Activated CD8-positive, alpha-beta memory T cell treated with anti-CD3 and anti-CD28 coated beads for 4 hours (primary cell): Measurements from ENCODE around the gene PLIN5.
"Not testable (repeated sequence)": the region's sequence is repeated elsewhere in the genome, so short reads cannot be mapped to it uniquely, and the experiment has no call there.

Source experiments
- DNase-seq, 2 donors: peaks; one replicate each; pipeline ENCODE4 v3.0.0-alpha.2; 2020; ENCODE audit warnings: low read depth in 2 of 2

The PLIN5 gene

DNA sequence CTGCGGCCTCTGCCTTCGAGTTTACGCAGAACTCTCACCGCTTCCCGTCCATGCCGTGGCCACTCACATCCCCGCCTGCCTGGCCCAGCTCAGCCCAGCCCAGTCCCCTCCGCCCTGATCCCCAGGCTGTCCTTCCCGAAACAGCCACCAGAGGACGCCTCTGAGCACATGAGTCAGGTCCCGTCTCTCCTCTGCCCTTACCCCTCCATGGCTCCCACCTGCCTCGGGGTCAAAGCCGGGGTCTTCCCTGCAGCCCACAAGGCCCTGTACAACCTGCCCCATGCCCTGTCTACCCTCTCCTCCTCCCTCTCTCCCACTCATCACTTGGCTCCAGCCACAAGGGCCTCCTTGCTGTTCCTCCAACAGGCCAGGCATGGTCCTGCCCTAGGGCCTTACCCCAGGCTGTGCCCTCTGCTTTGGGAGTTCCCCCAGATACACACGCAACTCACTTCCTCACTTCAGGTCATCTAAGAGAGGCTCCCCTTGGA lies 32.6 kb upstream of the PLIN5 start:
- peak; percentile 16 to 26 for DNase-seq

DNA sequence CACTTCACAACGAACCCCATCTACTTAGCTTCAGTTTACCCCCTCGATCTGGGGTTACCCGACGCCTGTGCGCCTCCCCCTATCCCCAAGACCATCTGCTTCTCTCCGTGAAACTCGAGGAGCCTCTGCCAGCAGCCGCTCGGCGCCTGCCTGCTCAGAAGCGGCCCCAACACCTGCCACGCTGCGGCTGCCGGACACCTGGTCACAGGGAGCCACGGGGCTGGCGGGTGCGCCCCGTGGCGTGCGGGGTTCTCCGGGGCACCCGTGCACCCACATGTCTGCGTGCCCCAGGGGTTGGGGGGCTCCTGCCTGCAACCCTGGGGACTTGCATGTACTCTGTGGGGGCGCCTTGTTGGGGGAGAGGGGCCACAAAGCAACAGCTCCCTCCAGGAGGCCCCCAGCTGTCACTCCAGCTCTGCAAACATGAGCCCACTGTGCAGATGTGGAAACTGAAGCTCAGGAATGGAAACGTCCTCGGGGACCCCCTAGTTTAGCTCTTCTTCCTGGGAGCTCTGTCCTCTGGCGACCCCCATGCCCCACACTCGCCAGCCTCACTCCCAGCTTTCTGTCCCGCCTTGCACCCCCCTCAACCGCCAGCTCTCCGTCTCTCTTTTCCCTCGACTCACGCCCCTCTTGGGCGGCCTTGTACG lies 31.5 kb upstream of the PLIN5 start:
- DNase-seq = no peak

DNA sequence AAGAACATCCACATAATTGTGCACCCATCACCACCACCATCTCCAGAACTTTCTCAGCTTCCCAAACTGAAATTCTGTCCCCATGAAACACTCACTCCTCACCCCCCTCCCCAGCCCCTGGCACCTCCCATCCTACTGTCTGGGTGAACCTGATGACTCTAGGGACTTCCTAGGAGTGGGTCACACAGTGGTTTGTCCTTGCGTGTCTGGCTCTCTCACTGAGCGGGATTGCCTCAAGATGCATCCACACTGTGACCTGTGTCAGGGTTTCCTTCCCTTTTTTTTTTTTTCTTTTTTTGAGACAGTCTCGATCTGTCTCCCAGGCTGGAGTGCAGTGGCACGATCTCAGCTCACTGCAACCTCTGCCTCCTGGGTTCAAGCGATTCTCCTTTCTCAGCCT lies 28.5 kb upstream of the PLIN5 start:
- not testable (repeated sequence) for DNase-seq

DNA sequence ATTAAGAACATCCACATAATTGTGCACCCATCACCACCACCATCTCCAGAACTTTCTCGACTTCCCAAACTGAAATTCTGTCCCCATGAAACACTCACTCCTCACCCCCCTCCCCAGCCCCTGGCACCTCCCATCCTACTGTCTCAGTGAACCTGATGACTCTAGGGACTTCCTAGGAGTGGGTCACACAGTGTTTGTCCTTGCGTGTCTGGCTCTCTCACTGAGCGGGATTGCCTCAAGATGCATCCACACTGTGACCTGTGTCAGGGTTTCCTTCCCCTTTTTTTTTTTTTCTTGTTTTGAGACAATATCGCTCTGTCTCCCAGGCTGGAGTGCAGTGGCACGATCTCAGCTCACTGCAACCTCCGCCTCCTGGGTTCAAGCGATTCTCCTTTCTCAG lies 27.1 kb upstream of the PLIN5 start:
- not testable (repeated sequence) for DNase-seq

DNA sequence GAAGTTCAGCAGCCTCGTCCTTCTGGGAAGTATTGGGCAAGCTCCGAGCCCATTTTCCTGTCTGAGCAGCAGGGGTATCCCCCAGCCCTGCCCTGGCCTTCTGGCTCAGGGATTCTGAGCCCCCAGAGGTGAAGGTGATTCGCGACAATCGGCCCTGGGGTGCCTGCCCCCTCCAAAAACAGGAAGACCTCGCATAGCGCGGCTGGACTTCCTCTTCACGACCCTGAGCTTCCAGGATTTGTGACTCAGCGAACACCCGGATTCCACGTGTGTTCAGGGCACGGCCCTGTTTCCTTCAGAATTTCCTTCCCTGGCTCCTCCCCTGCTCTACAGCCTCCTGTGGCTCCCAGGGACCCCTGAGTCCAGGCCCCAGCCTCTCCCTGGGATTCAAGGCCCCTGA lies 24.5 kb upstream of the PLIN5 start, which contains the start of gene SEMA6B:
Gene SEMA6B (minus strand): TSS at position 116 of the 400 bp plus-strand sequence. CDS start 1,227 bp downstream, outside the sequence.
- no peak for DNase-seq

DNA sequence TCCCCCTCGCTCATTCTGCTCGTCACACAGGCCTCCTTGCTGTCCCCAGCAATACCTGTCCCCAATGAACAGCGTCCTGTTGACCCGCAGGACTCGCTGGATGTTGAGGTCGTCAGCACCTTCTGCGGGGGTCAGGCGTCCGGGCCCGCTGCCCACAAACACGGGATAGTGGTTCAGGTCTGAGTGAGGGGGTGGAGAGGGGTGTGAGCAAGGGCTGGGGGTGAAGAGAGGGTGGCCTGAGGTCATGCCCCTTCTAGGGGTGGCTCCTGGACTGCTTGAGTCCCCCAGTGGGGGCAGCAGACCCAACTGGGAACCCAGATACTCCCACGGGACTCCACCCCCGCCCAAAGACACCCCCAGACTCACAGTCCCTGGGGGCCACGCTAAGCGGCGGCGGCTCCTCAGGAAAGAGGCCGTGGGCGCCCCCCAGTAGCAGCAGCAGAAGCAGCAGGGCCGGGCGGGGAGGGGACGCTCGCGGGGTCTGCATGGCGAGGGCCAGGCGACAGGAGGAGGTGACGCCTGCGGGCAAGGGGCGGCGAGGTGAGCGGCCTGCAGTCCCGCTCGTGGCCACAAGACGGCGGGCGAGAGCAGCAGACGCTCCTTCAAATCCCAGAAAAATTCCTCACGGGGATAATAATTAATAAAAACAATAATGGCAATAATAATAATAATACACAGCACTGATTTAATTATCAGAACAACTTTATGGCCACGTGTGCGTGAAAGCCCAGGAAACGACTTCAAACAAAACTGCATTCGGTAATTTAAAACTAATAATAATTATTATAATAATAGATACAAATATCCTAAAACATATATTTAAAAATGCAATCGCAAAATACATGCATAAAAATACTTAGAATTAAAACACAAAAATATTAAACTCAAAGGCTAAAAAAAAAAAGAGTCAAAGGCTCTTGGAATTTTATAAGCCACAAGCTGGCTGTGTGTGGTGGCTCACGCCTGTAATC lies 23.2 kb upstream of the PLIN5 start:
- no peak for DNase-seq

DNA sequence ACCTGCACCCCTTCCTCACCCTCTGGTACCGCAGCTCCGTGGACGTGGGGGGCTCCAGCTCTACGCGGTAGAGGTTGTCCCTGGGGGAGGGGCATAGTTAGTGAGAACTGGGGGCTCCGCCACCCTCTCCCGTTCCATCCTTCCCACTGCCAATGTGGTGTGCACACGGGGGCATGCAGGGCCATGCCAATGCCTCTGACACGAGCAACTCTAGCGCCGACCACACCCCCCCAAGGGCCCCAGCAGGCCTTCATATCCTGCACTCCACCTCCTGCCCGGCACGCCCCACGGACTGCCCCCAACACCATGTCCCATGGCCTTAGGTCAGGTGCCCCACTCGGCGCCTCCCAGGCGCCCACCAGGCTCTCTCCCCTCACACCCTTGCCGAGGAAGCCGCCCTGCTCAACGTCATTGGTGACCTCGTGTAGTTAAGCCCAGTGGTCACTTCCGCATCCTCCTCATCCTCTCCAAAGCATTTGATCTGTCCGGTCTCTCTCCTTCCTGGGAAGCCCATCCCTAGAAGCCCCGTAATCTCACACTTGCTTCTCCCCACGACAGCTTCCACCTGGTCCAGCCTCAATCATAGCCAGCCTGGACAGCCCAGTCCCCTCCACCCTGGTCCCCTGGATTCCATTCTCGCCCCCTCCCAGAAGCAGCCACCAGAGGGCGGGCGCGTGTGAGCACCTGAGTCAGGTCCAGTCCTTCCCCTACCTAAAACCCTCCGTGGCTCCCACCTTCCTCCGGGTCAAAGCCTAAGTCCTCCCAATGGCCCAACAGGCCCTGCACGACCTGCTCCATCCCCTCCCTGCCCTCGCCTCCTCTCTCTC lies 22.3 kb upstream of the PLIN5 start:
- no peak for DNase-seq

DNA sequence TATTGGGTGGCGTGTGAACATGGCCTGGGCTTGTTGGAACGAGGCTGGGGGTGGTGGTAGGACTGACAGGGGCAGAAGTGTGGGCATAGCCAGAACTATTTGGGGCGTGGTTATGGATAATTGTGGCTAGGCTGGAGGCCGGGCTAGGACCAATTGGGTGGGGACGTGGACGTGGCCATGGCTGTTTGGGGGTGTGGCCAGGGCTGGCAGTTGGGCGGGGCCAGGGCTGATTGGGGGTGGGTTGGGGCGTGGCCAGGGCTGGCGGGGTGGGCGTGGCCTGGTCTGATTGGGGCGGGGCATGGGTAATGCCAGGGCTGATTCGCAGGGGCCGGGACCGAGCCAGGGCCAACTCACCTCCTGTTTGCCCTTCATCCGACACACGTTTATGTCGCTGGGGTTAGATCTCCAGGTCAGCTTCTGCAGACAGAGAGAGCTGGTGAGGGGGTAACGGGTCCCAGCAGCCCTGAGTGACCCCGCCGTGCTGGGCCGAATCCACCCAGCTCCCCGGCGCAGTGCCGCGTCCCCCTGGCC lies 21.6 kb upstream of the PLIN5 start:
- no peak for DNase-seq

DNA sequence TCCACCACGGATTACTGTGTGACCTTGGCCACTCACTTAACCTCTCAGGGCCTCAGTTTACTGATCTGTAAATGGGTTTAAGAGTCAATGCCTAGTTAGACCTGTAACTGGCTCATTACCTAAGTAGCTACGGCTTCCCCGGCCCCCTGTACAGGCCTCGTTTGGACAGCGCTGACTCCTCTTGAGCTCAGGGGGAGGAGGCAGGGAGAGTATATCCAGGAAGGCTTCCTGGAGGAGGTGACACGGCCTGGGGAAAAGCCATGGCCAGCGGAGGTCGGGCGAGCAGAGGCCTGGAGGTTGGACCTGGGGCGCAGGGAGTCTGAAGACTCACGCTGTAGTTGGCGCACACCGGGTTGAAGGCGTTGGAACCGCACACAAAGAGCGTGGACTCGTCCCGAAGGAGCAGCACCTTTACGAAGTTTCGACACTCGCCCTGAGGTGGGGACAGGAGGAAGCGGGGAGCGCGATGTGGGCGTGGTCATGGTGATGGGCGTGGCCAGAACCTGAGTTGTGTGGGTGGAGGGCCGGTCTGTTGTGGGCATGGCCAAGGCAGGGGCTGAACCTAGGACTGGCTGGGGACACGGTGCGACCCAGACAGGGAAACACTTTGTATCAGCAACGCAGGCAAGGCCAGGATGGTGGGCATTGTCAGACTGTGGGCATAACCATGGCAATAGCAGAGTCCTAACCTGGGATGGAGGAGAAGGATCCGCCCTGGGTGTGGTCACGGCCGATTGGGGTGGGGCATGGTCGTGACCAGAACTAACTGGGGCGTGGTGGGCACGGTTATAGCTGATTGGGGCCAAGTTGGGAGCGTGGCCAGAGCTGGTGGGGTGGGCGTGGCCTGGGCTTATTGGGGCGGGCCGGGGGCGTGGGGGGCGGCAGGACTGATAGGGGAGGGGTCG lies 20.9 kb upstream of the PLIN5 start:
- DNase-seq = no peak

DNA sequence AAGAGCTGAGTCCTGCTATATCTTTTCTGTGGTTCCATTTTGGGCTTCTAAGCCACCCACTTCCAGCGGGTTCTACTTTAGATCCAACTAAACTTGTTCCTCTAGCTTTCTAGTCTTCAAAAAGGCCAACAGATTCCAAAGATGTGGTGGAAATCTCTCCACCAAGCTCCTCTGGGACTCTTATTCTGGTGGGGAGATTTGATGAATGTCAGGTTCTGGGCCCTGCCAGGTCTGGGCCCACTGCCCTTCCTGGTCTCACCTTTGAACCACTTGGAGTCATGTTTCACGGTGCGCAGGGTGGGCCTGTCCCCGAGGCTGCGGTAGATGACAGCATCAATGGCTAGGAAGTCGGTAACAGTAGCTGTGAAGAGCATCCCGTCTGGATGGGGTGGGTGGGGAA lies 19.7 kb upstream of the PLIN5 start:
- no peak for DNase-seq

DNA sequence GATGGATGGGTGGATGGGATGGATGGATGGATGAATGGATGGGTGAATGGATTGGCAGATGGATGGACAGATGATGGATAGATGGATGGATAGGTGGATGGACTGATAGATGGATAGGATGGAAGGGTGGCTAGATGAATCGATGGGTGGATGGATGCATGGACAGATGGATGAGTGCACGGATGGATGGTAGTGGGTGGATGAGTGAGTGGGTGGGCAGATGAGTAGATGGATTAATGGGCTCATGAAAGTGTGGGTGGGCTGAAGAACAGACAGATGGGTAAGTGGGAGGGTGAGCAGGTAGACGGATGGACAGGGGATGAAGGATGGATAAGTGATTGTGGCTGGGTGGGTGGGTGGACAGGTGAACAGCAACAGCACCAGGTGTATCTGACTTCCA lies 18.8 kb upstream of the PLIN5 start:
- DNase-seq = no peak

DNA sequence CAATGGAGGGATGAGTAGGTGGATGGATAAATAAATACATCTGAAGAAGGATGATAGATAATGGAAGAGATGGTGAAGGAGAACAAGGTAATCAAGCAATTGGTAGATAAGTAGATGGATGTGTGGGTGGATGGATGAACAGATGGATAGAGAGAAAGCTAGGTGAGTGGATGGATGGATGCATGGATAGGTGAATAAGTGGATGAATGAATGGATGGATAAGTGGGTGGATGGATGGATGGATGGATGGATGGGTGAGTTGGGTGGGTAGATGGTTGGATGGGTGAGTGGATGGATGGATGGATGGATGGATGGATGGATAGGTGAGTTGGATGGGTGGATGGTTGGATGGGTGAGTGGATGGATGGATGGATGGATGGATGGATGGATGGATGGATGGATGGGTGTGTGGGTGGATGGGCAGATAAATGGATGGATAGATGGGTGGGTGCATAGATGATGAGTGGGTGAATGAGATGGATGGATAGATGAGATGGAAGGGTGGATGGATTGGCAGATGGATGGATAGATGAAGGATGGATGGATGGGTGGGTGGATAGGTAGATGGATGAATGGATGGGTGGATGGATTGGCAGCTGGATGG lies 18.2 kb upstream of the PLIN5 start:
- DNase-seq = no peak

DNA sequence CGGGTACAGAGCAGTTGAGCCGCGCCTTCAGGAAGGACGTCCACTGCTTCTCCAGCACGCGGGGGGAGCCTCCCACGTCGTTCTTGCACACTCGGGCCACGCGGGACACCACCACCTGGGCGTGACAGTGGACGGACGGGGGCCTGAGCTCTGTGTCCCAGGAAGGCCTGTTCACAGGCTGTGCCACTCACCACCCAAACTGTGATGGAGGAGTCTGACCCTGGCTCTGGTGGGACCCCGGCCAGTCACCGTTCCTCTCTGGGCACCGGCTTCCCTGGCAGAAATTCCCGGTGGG lies 17.4 kb upstream of the PLIN5 start:
- no peak for DNase-seq

DNA sequence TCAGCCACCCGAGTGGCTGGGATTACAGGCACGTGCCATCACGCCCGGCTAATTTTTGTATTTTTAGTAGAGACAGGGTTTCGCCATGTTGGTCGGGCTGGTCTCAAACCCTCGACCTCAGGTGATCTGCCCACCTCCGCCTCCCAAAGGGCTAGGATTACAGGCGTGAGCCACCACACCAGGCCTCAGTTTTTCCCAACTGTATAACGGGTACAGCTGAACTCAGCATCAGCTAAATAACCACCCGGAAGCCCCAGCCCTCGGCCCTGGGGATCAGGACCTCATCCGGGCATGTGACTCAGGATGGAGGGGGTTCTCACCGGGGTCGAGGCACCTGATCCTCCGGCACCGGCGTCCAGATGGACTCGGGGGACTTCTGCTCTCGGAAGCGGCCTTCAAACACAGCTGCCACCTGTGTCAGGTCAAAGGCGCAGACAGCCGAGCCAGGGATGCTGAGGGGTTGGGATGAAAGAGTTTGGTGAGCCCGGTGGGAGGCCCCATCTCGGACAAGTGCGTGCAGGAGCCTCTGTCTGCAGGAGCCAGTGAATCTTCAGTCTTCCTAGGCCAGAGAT lies 15.5 kb upstream of the PLIN5 start:
- no peak for DNase-seq

DNA sequence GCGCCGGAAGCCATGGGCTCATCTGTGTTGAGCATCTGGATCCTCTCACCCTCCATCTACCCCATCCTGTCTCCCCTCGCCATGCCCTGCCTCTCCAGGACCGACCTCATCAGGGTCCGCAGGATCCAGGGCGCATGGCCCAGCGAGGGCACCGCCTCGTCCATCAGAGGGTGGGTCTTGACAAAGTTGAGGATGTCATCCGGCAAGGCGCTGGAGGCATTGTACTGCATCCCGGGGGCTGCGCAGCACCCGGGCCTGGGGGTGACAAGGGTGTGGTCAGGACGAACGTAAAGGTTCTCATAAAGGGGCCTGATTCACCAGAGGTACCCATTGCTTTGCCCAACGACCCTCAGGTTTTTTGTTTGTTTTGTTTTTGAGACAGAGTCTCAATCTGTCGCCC lies 15.0 kb upstream of the PLIN5 start:
- no peak for DNase-seq

DNA sequence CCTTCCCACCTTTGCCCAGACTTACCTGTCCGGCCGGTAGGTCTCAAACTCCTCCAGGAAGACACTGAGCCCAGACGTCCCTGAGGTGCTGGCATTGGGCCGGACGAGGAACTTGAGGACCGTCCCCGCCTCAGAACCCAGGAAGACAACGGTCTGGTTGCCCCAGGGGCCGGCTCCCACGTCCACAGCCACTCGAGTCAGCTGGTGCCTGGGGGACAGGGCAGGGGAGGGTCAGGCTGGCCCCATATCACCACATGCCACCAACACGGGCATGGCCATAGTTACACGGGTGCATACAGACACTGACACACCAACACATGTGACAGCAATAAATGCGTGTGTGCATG lies 13.2 kb upstream of the PLIN5 start:
- no peak for DNase-seq

DNA sequence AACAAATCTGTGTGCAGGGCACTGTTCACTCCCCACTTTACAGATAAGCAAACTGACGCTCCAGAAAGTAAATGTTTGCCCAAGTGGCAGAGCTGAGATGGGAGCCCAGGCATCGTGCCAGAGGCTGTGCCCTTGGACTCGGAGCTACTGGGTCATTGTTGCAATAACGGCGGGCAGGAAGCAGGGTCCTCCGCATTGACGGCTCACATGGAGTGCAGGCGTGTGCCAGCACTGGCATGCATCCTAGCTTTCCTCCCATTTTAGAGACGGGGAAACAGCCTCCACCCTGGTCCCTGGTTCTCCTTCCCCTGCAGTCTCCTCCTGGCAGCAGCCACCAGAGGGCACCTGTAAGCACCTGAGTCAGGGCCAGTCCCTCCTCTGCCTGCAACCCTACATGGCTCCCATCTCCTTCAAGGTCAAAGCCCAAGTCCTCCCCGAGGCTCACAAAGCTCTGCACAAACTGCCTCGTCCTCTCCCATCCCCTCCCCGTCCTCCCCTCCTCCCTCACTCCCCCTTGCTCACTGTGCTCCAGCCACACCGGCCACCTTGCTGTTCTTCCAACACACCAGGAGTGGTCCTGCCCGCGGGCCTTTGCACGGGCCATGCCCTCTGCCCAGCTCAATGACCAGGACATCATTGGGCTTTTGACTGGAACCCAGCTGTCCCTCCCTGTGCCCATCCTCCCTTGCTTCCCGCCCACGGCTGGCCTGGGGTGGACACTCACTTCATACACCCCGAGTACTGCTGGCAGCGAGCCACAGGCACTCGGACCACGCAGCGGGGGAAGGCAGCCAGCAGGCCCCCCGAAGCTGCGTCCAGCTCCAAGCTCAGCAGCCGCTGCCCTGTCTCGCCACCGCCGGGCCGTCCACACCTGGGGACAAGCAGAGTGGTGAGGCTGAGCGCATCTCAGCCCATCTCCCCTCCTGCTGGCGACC lies 12.5 kb upstream of the PLIN5 start:
- no peak for DNase-seq

DNA sequence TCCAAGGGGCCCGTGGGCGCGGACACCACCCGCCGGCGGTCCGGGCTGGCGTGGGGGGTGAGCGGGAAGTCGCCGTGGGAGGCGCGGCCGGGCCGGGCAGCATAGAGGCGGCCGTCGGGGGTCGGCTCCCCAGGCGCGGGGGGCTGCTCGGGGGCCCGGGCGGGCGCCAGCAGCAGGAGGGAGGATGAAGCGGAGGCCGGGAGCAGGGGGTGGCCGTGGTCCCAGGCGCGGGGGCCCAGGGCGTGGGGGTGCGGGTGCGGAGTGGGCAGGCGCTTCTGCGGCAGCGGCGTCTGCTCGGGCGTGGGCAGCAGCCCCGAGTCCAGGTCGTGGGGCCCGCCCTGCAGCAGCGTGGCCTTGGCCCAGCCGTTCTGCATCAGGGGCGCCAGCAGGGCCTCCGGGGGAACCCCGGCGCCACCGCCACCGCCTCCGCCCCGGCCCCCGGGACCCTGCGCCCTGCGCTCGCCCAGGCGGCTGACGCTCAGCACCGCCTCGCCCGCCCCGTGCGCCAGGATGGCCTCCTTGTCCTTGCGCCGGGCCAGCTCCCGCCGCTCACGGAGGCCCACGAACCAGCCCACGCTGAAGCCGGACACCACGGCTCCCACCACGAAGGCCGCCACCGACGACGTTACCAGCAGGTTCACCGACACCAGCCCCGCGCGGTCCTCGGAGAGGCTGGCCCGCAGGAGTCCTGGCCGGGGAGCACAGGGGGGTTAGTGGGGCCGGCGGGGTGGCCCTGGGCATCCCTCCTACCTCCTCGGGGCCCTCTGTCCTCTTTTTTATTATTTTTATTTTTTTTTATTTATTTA lies 9.0 kb upstream of the PLIN5 start:
- DNase-seq = no peak
